SU-DHL-6 (cell line): Measurements from ENCODE around the gene DIP2C.

Experiments
- H2AFZ ChIP-seq: fragments of 200-600 bp; sonication (generic); 2 replicates; pipeline ENCODE4 v1.6.1; 2014; ENCODE audit warnings: low read depth, mild to moderate bottlenecking, moderate library complexity, mixed read lengths, antibody characterized with exemption, low read length; ENCODE audit not compliant: severe bottlenecking
- H3F3A ChIP-seq: fragments of 200-600 bp; shearing (Covaris generic); 2 replicates; pipeline ENCODE4 v1.6.0; 2016; ENCODE audit warnings: antibody characterized with exemption, mild to moderate bottlenecking; ENCODE audit not compliant: insufficient read depth
- H3K27ac ChIP-seq: fragments of 200-600 bp; sonication (generic); 2 replicates; pipeline ENCODE4 v1.5.1; 2016; ENCODE audit warnings: low read depth, mild to moderate bottlenecking, low read length, moderate library complexity, mixed read lengths
- H3K27me3 ChIP-seq: fragments of 200-600 bp; sonication (generic), shearing (Covaris generic); 2 replicates; pipeline ENCODE4 v1.6.0; 2014; ENCODE audit warnings: mild to moderate bottlenecking, low read length
- H3K36me3 ChIP-seq: fragments of 200-600 bp; sonication (generic); 2 replicates; pipeline ENCODE4 v1.6.1; 2014; ENCODE audit warnings: mild to moderate bottlenecking, low read length, mixed read lengths
- H3K4me2 ChIP-seq: fragments of 300-600, 200-600 bp; shearing (Covaris generic), sonication (generic); 2 replicates; pipeline ENCODE4 v1.6.0; 2014; ENCODE audit warnings: low read length, low read depth, mild to moderate bottlenecking; ENCODE audit not compliant: poor library complexity, severe bottlenecking
- H3K4me3 ChIP-seq: fragments of 200-600 bp; sonication (generic); 2 replicates; pipeline ENCODE4 v1.5.1; 2014; ENCODE audit warnings: antibody characterized with exemption, low read length, mild to moderate bottlenecking, mixed read lengths; ENCODE audit not compliant: insufficient read depth, poor library complexity, severe bottlenecking
- H3K79me2 ChIP-seq: fragments of 200-600 bp; sonication (generic); 2 replicates; pipeline ENCODE4 v1.6.1; 2014; ENCODE audit warnings: mild to moderate bottlenecking, low read length, moderate library complexity; ENCODE audit not compliant: insufficient read depth
- H3K9ac ChIP-seq: fragments of 200-600 bp; sonication (generic); 2 replicates; pipeline ENCODE4 v1.7.0; 2014; ENCODE audit warnings: mild to moderate bottlenecking, low read length
- H3K9me2 ChIP-seq: fragments of 200-600 bp; sonication (generic); replicated peaks from 2 replicates; pipeline ENCODE4 v1.6.1; 2014; ENCODE audit warnings: low read length; ENCODE audit not compliant: insufficient read depth
- H3K9me3 ChIP-seq: fragments of 200-600 bp; sonication (generic); 2 replicates; pipeline ENCODE4 v1.6.1; 2014; ENCODE audit warnings: low read length, mixed read lengths; ENCODE audit not compliant: insufficient read depth
- H4K20me1 ChIP-seq: fragments of 200-600 bp; sonication (generic); 2 replicates; pipeline ENCODE4 v1.6.1; 2014; ENCODE audit warnings: low read depth, mild to moderate bottlenecking, antibody characterized with exemption, low read length, moderate library complexity, mixed read lengths
- CTCF ChIP-seq: fragments of 200-600 bp; sonication (generic); IDR thresholded peaks from one replicate; pipeline ENCODE4 v1.5.1; 2017; ENCODE audit warnings: antibody characterized with exemption, mild to moderate bottlenecking, low read length, moderate library complexity; ENCODE audit not compliant: insufficient read depth, poor library complexity, severe bottlenecking
- EZH2phosphoT487 ChIP-seq: fragments of 200-600 bp; sonication (generic), shearing (Covaris generic); conservative IDR thresholded peaks from 2 replicates; pipeline ENCODE4 v1.6.1; 2018; ENCODE audit warnings: mild to moderate bottlenecking, antibody characterized with exemption, low read length, moderate library complexity, mixed read lengths

The DIP2C gene

GRCh38 chr10:631266-631665 lies 58.2 kb downstream of the DIP2C start:
- Histone ChIP-seq H3K4me3 (no peak overlapping the region), H3K4me2 (no peak overlapping the region), H3K9me2 (no peaks in the 10 kb centered on the region), H3F3A (no peaks in the 10 kb centered on the region), H4K20me1 (no peaks in the 10 kb centered on the region), H3K27me3 (no peaks in the 10 kb centered on the region), H3K36me3 (no peaks in the 10 kb centered on the region), H3K9me3 (no peaks in the 10 kb centered on the region), H3K9ac (no peak overlapping the region), H3K79me2 (no peaks in the 10 kb centered on the region), H3K27ac (no peak overlapping the region), H2AFZ (no peak overlapping the region)
- TF ChIP-seq EZH2phosphoT487 (no peak), CTCF (no peak)

GRCh38 chr10:630581-631073 lies 58.8 kb downstream of the DIP2C start:
- Histone ChIP-seq H3K79me2 (no peaks in the 10 kb centered on the region), H2AFZ (no peak overlapping the region), H3F3A (no peaks in the 10 kb centered on the region), H3K27me3 (no peaks in the 10 kb centered on the region), H4K20me1 (no peaks in the 10 kb centered on the region; the same call in 1 of the 2 replicates), H3K27ac (no peak overlapping the region), H3K9me3 (no peaks in the 10 kb centered on the region), H3K9ac (no peak overlapping the region), H3K9me2 (no peaks in the 10 kb centered on the region), H3K36me3 (no peaks in the 10 kb centered on the region), H3K4me2 (no peak overlapping the region), H3K4me3 (no peak overlapping the region)
- no peak for TF ChIP-seq CTCF
- TF ChIP-seq EZH2phosphoT487, result no peak

GRCh38 chr10:629186-629998 lies 60.1 kb downstream of the DIP2C start:
- Histone ChIP-seq H4K20me1 (no peaks in the 10 kb centered on the region; the same call in 1 of the 2 replicates), H3K79me2 (no peaks in the 10 kb centered on the region), H3K9me2 (no peaks in the 10 kb centered on the region), H3K36me3 (no peaks in the 10 kb centered on the region), H3K27me3 (no peaks in the 10 kb centered on the region), H3K4me2 (no peak overlapping the region), H3K27ac (no peak overlapping the region), H3K9ac (no peak overlapping the region), H3F3A (no peaks in the 10 kb centered on the region), H3K9me3 (no peaks in the 10 kb centered on the region), H3K4me3 (no peak overlapping the region), H2AFZ (no peak overlapping the region)
- TF ChIP-seq CTCF (no peak), EZH2phosphoT487 (no peak)
